Endodermal cell (in vitro differentiated cells): ENCODE results near the gene AEBP1. TPM values are rescaled to one million over a fixed set of nuclear protein-coding genes. Genes with fewer than 3 reads are reported as not detected.

Experiments used
- DNase-seq: peaks from one replicate; pipeline ENCODE4 v3.0.0-alpha.2; 2017
- H3K27ac ChIP-seq: 2 replicates; pipeline ENCODE4 v1.5.1; 2013; ENCODE audit warnings: mild to moderate bottlenecking, low read depth, low read length, moderate library complexity
- H3K27me3 ChIP-seq: 2 replicates; pipeline ENCODE4 v1.6.1; 2013; ENCODE audit warnings: mild to moderate bottlenecking, low read length, moderate library complexity; ENCODE audit not compliant: insufficient read depth, control insufficient read depth, poor library complexity, severe bottlenecking
- H3K36me3 ChIP-seq: 2 replicates; pipeline ENCODE4 v1.7.0; 2013; ENCODE audit warnings: mild to moderate bottlenecking, low read length, moderate library complexity; ENCODE audit not compliant: control insufficient read depth, insufficient read depth
- H3K4me1 ChIP-seq: one replicate; pipeline ENCODE4 v1.7.0; 2013; ENCODE audit warnings: low read length; ENCODE audit not compliant: control insufficient read depth, insufficient read depth
- H3K4me3 ChIP-seq: 2 replicates; pipeline ENCODE4 v1.5.1; 2013; ENCODE audit warnings: mild to moderate bottlenecking, low read length, moderate library complexity
- H3K9ac ChIP-seq: 2 replicates; pipeline ENCODE4 v1.6.1; 2013; ENCODE audit warnings: mild to moderate bottlenecking, low read length, moderate library complexity; ENCODE audit not compliant: poor library complexity, severe bottlenecking; ENCODE audit errors: extremely low read depth
- H3K9me3 ChIP-seq: 2 replicates; pipeline ENCODE4 v1.6.1; 2013; ENCODE audit warnings: mild to moderate bottlenecking, low read length, moderate library complexity; ENCODE audit not compliant: control insufficient read depth
- H3K27ac Mint-ChIP-seq: 2 replicates; pipeline ENCODE4 v1.8.0; 2020; ENCODE audit warnings: mixed read lengths
- H3K27me3 Mint-ChIP-seq: 2 replicates; pipeline ENCODE4 v1.8.0; 2021; ENCODE audit warnings: mild to moderate bottlenecking, mixed read lengths; ENCODE audit not compliant: insufficient read depth
- H3K36me3 Mint-ChIP-seq: 2 replicates; pipeline ENCODE4 v1.8.0; 2020; ENCODE audit warnings: low read depth, mixed read lengths
- H3K4me1 Mint-ChIP-seq: 2 replicates; pipeline ENCODE4 v1.8.0; 2020; ENCODE audit warnings: mixed read lengths
- H3K4me3 Mint-ChIP-seq: 2 replicates; pipeline ENCODE4 v1.8.0; 2020; ENCODE audit warnings: mild to moderate bottlenecking, moderate library complexity, mixed read lengths
- H3K9me3 Mint-ChIP-seq: 2 replicates; pipeline ENCODE4 v1.8.0; 2020; ENCODE audit warnings: mild to moderate bottlenecking, mixed read lengths
- WGBS, 2 experiments: methylation state at CpG; one replicate each; pipeline versions ENCODE4 v1.1.5 to v1.1.7; 2013; ENCODE audit warnings: missing lambda C conversion rate in 2 of 2, mixed read lengths in 1 of 2; ENCODE audit not compliant: insufficient coverage in 1 of 2, insufficient read length in 1 of 2; 5-methylcytosine and 5-hydroxymethylcytosine counted together
- total RNA-seq, 2 donors: library from RNA; stranded (reverse); fragmentation: NEBNext Ultra II Directional in 1 of 2; extraction: Animal tissue kit (Norgen Biotek cat#: 25700) in 1 of 2; gene quantifications; 2 replicates in 1 of 2; 3 replicates in 1 of 2; pipeline ENCODE4 v1.2.1, GENCODE V29; 2021
- TF ChIP-seq, protein P1 (sequence below): fragments of 200-600 bp; sonication (generic); conservative IDR thresholded peaks from 2 replicates; pipeline ENCODE4 v1.5.0; 2021; ENCODE audit warnings: antibody characterized with exemption, mild to moderate bottlenecking

AEBP1 gene
- total RNA-seq, 2 donors from 2014 or later = 55.2 to 65.8 TPM

DNA sequence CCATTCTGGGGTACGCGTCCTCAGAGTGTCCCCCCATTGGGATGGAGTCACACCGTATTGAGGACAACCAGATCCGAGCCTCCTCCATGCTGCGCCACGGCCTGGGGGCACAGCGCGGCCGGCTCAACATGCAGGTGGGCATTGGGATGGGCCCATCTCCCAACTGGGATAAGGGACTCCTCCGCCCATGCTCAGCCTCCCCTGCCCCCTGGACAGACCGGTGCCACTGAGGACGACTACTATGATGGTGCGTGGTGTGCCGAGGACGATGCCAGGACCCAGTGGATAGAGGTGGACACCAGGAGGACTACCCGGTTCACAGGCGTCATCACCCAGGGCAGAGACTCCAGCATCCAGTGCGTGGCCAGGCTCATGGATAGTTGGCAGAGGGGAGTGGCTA is 5.8 kb downstream of the AEBP1 start:
- Histone ChIP-seq H3K4me1 (no peaks in the 10 kb centered on the region), H3K9me3 (no peaks in the 10 kb centered on the region), H3K9ac (no peak overlapping the region), H3K4me3 (no peak overlapping the region), H3K36me3 (no peaks in the 10 kb centered on the region), H3K27ac (no peak overlapping the region), H3K27me3 (no peaks in the 10 kb centered on the region)
- TF ChIP-seq, protein P1, sequence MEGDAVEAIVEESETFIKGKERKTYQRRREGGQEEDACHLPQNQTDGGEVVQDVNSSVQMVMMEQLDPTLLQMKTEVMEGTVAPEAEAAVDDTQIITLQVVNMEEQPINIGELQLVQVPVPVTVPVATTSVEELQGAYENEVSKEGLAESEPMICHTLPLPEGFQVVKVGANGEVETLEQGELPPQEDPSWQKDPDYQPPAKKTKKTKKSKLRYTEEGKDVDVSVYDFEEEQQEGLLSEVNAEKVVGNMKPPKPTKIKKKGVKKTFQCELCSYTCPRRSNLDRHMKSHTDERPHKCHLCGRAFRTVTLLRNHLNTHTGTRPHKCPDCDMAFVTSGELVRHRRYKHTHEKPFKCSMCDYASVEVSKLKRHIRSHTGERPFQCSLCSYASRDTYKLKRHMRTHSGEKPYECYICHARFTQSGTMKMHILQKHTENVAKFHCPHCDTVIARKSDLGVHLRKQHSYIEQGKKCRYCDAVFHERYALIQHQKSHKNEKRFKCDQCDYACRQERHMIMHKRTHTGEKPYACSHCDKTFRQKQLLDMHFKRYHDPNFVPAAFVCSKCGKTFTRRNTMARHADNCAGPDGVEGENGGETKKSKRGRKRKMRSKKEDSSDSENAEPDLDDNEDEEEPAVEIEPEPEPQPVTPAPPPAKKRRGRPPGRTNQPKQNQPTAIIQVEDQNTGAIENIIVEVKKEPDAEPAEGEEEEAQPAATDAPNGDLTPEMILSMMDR = no peak
- no peak overlapping the region for H3K27ac Mint-ChIP-seq
- H3K9me3 Mint-ChIP-seq = no peaks in the 10 kb centered on the region
- no peak for DNase-seq
- H3K4me1 Mint-ChIP-seq = peaks cover 8% of the 10 kb centered on the region
- H3K4me3 Mint-ChIP-seq = no peak overlapping the region
- 93 to 96% methylated on average over 15 to 18 of the region's 18 CpGs for WGBS, 2 experiments
- H3K27me3 Mint-ChIP-seq = peaks cover 8% of the 10 kb centered on the region
- H3K36me3 Mint-ChIP-seq = peaks cover 33% of the 10 kb centered on the region

DNA sequence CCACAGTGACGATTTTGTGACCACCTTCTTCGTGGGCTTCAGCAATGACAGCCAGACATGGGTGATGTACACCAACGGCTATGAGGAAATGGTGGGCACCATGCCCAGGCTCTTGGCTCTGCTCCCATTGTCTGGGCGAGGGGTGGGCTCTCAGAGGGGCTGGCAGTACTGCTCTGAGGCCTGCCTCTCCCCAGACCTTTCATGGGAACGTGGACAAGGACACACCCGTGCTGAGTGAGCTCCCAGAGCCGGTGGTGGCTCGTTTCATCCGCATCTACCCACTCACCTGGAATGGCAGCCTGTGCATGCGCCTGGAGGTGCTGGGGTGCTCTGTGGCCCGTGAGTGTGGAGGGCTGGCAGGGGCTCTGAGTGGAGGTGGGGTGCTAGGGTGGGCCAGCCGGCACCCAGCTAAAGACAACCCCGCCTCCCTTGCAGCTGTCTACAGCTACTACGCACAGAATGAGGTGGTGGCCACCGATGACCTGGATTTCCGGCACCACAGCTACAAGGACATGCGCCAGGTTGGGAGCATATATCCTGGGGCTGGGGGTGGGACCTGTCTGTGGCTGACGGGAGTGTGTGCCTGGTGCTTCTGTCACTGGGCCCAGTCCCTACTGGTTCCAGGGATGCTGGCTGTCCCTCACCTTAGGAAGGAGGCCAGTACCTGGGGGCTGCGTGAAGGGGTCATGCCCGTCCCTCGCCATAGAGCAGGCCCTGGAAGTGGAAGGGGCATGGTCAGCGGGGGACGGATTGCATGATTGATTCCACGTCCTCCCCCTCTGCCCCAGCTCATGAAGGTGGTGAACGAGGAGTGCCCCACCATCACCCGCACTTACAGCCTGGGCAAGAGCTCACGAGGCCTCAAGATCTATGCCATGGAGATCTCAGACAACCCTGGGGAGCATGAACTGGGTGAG is 6.8 kb downstream of the AEBP1 start:
- Histone ChIP-seq H3K4me1 (no peaks in the 10 kb centered on the region), H3K36me3 (no peaks in the 10 kb centered on the region), H3K27me3 (no peaks in the 10 kb centered on the region), H3K27ac (no peak overlapping the region), H3K9me3 (no peaks in the 10 kb centered on the region), H3K4me3 (no peak overlapping the region), H3K9ac (no peak overlapping the region)
- H3K27me3 Mint-ChIP-seq = no peaks in the 10 kb centered on the region
- TF ChIP-seq, protein P1 = no peak
- H3K27ac Mint-ChIP-seq = no peak overlapping the region
- 89 to 90% methylated on average over 16 to 27 of the region's 27 CpGs for WGBS, 2 experiments
- no peaks in the 10 kb centered on the region for H3K4me1 Mint-ChIP-seq
- peaks cover 40% of the 10 kb centered on the region for H3K36me3 Mint-ChIP-seq
- H3K4me3 Mint-ChIP-seq = no peak overlapping the region
- DNase-seq = no peak
- H3K9me3 Mint-ChIP-seq = no peaks in the 10 kb centered on the region

DNA sequence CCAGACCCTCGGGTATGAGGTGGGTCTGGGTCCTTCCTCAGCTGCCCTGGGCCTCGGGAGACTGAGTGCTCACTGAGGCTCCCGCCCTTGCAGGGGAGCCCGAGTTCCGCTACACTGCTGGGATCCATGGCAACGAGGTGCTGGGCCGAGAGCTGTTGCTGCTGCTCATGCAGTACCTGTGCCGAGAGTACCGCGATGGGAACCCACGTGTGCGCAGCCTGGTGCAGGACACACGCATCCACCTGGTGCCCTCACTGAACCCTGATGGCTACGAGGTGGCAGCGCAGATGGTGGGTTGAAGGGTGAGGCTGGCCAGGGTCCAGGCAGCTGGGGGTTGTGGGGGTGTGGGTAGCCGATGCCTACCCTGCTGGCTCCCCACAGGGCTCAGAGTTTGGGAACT is 7.6 kb downstream of the AEBP1 start:
- WGBS, 2 experiments = 94 to 95% methylated on average over 12 to 16 of the region's 16 CpGs

More for the DNA sequence above, 7.6 kb downstream of the AEBP1 start:
- DNase-seq = no peak
- H3K36me3 Mint-ChIP-seq = peaks cover 44% of the 10 kb centered on the region
- no peaks in the 10 kb centered on the region for H3K4me1 ChIP-seq
- TF ChIP-seq, protein P1 = no peak
- no peak overlapping the region for H3K4me3 Mint-ChIP-seq
- H3K27ac Mint-ChIP-seq = no peak overlapping the region
- no peak overlapping the region for H3K9ac ChIP-seq
- H3K9me3 Mint-ChIP-seq = no peaks in the 10 kb centered on the region
- H3K27me3 ChIP-seq = no peaks in the 10 kb centered on the region
- no peaks in the 10 kb centered on the region for H3K4me1 Mint-ChIP-seq
- H3K36me3 ChIP-seq = no peaks in the 10 kb centered on the region
- H3K9me3 ChIP-seq = no peaks in the 10 kb centered on the region
- H3K27ac ChIP-seq = no peak overlapping the region
- H3K27me3 Mint-ChIP-seq = no peaks in the 10 kb centered on the region
- H3K4me3 ChIP-seq = no peak overlapping the region
